PC-3 (cell line): ENCODE data around the gene GPR18.

Experiments used
- CTCF ChIP-seq: fragments of 300-600 bp; sonication (generic); conservative IDR thresholded peaks from 2 replicates; pipeline ENCODE4 v1.5.1; 2017; ENCODE audit warnings: antibody characterized with exemption, low read depth, mild to moderate bottlenecking, low read length
- EZH2 ChIP-seq: fragments of 300-600 bp; sonication (generic); IDR thresholded peaks from one replicate; pipeline ENCODE4 v1.6.1; 2017; ENCODE audit warnings: antibody characterized with exemption, mild to moderate bottlenecking, low read length; ENCODE audit not compliant: unreplicated experiment

GRCh38 chr13:99208185-99208584 is 50.0 kb downstream of the GPR18 start:
- TF ChIP-seq CTCF = no peak
- no peak for TF ChIP-seq EZH2
